ENCODE results near the gene ZBED6. TPM values are rescaled to one million over a fixed set of nuclear protein-coding genes. Genes with fewer than 3 reads are reported as not detected.

The ZBED6 gene
- total RNA-seq, 1 donor from 2014 or later: 10.6 TPM

DNA sequence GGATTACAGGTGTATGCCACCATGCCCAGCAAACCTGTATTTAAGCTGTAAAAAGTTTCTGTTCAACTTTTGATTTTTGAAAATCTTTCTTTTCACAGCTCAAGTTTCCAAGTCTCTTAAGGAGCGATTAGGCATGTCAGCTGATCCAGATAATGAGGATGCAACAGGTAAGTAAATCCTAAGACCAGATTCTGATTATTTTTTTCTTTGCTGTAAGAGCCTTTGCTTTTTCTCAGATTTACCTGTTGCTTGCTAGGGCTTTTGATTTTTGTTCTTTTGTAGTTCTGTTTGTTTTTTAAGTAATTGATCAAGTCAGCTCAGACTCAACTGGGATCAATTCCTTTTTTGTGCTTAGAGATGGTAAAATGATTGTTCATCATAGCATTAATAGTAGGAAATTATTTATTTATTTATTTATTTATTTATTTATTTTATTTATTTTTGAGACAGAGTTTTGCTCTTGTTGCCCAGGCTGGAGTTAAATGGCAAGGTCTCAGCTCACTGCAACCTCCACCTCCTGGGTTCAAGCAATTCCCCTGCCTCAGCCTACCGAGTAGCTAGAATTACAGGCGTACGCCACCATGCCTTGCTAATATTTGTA is 44.9 kb downstream of the ZBED6 start:
- DNase-seq (ENCODE audit: low read depth, low spot score): no peak

- no peak for DNase-seq (ENCODE audit: low read depth, low spot score)
Measured at GRCh38 chr1:203842559-203842876, 47.1 kb downstream of the ZBED6 start.

GRCh38 chr1:203843435-203843834 is 48.0 kb downstream of the ZBED6 start:
- DNase-seq (ENCODE audit: low read depth, low spot score): no peak

Other genes with a start within 250 kb of the ZBED6 start
- 79.2 and 94.4 TPM in 2 replicates for gene ATP2B4, start 168.8 kb upstream of the ZBED6 start, total RNA-seq
- 0.11 and 0.13 TPM in 2 replicates for gene LAX1, start 30.4 kb upstream of the ZBED6 start, total RNA-seq
- gene ZC3H11A, start within 50 bp of the ZBED6 start, total RNA-seq: 98.7 and 107 TPM in 2 replicates
- 86.9 and 109 TPM in 2 replicates for gene SNRPE, start 66.0 kb downstream of the ZBED6 start, total RNA-seq